Ovary (tissue), 9 donors: Measurements from ENCODE around the gene PDE1A. TPM values are rescaled to one million over a fixed set of nuclear protein-coding genes. Genes with fewer than 3 reads are reported as not detected.

ENCODE experiments used
- DNase-seq, 5 donors: peaks; one replicate each; pipeline ENCODE4 v3.0.0-alpha.2; 2019 to 2020
- H3K27ac ChIP-seq, 2 donors: fragments of 200-600 bp; one replicate each; pipeline versions ENCODE4 v1.5.1 to v1.8.0; 2019 to 2022
- H3K27me3 ChIP-seq: fragments of 200-600 bp; one replicate; pipeline ENCODE4 v1.8.0; 2022
- H3K36me3 ChIP-seq: fragments of 200-600 bp; sonication (generic); one replicate; pipeline ENCODE4 v1.5.1; 2019
- H3K4me1 ChIP-seq: one replicate; pipeline ENCODE4 v1.8.1; 2013; ENCODE audit warnings: mild to moderate bottlenecking, moderate library complexity; ENCODE audit not compliant: insufficient read depth
- H3K4me3 ChIP-seq: fragments of 200-600 bp; sonication (generic); one replicate; pipeline ENCODE4 v1.5.1; 2017
- H3K9me3 ChIP-seq, 2 donors: fragments of 200-600 bp in 1 of 2; sonication (generic) in 1 of 2; one replicate each; pipeline versions ENCODE4 v1.5.1 to v1.8.1; 2013 to 2019; ENCODE audit warnings: mild to moderate bottlenecking in 1 of 2, moderate library complexity in 1 of 2
- EP300 ChIP-seq: sonication (generic); formaldehyde crosslinking; IDR thresholded peaks from one replicate; pipeline ENCODE4 v1.6.1; 2017; ENCODE audit warnings: antibody characterized with exemption
- POLR2A ChIP-seq: fragments of 450-650 bp; IDR thresholded peaks from one replicate; pipeline ENCODE4 v1.6.1; 2017; ENCODE audit warnings: antibody characterized with exemption, mild to moderate bottlenecking, moderate library complexity
- WGBS, 3 donors: extraction: QIAGEN DNeasy Blood & Tissue Kit in 1 of 3; methylation state at CpG; one replicate each; pipeline versions ENCODE4 v1.1.5 to v1.1.7; 2013 to 2017; 5-methylcytosine and 5-hydroxymethylcytosine counted together
- intact Hi-C, 4 donors: fragments of 100-400 bp; cut with DNase I; formaldehyde crosslinking; loops; one replicate each; pipeline versions ENCODE4 v1.11.0 to v1.15.1; 2022 to 2023
- polyA plus RNA-seq, 2 donors: library from polyadenylated mRNA; stranded (reverse); fragments of 200-250 nt in 1 of 2; fragments of 350-450 nt in 1 of 2; fragmentation: Illumina TruSeq in 1 of 2; extraction: RNeasy Lipid Tissue Mini Kit (QIAGEN cat#74804) in 1 of 2; gene quantifications; one replicate each; pipeline ENCODE4 v1.2.3, GENCODE V29; 2013 to 2014
- total RNA-seq, 7 donors: library from RNA; depleted of rRNA in 2 of 7; stranded (reverse); fragments of >200 nt in 2 of 7; fragmentation: NEBNext Ultra II Directional in 3 of 7; extraction: Animal tissue kit (Norgen Biotek cat#: 25700) in 3 of 7; gene quantifications; one replicate each; pipeline versions ENCODE4 v1.1.0 to v1.2.4, GENCODE V29; 2016 to 2023
- TF ChIP-seq, protein P1 (sequence below), 3 donors: fragments of 450-650 bp in 2 of 3; fragments of 200-600 bp in 1 of 3; IDR thresholded peaks; one replicate each; pipeline versions ENCODE4 v1.5.1 to v1.8.0; 2016 to 2022; ENCODE audit warnings: antibody characterized with exemption in 3 of 3, mild to moderate bottlenecking in 1 of 3
- donor health status: DM: no; HTN: no; CAD: no; lungs with moderate emphysema.
- donor health status: DM: no; HTN: no; CAD: no.
- donor health status: Bipolar disorder and iron deficiency.
- donor health status: DM: yes; HTN: yes; CAD: no.
- donor health status: DM: no; HTN: no; CAD: no.
- donor health status: DM: yes; HTN: yes; CAD: no.

Gene PDE1A
- total and polyA plus RNA-seq, 9 donors, result 2.9 to 17.8 (median 8.4) TPM

DNA sequence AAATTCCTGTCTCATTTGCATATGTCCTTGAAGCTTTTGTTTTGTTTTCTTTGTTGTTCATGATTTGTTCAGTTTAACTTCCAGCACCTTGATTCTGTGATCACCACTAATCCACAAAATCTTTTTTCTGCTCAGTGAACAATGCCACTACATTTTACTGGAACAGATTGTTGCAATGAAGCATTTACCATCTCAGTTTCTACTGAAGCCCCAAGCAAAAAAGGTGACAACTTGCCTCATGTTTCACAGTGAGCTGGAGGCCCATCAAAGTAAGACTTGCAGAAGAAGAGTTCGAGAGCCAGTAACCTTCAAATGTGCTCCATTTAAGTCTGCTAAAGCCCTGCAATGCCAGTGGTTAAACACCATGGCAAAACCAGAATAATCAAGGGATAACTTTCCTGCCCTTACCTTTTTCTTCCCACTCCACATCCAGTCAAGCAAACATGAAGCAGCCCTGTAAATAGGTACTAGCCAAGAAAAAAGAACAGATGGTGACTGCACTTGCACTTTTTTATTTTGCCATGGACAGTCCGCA lies 25.7 kb upstream of the PDE1A start:
- intact Hi-C loops, result no loop called here
- no peak overlapping the region for H3K27ac ChIP-seq
- 90 to 96% (median 96%) methylated on average over 2 of the region's 2 CpGs for WGBS, 3 donors

DNA sequence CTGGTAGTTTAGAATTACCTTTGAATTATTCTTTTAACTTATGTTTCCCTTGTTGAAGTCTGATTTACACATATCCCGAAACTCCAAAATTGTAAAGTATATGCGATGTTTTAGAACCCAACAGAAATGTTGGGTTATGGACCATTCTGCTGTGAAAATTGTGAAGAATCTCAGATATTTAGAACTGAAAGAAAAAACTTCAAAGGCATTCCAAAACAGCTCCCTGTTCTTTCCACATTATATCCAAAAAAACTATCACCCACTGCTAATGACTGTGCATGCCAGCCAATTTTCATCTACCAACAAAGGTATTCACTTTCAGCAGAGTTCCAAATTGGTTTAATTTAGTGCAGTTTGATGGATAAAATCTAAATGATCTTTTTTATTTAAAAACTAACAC lies 21.5 kb upstream of the PDE1A start:
- Histone ChIP-seq H3K27me3 (no peaks in the 10 kb centered on the region), H3K9me3 (no peaks in the 10 kb centered on the region), H3K4me1 (no peaks in the 10 kb centered on the region), H3K4me3 (no peak overlapping the region), H3K27ac (no peak overlapping the region), H3K36me3 (no peaks in the 10 kb centered on the region)
- no peak for DNase-seq
- TF ChIP-seq EP300 (no peak), POLR2A (no peak)
- TF ChIP-seq, protein P1, sequence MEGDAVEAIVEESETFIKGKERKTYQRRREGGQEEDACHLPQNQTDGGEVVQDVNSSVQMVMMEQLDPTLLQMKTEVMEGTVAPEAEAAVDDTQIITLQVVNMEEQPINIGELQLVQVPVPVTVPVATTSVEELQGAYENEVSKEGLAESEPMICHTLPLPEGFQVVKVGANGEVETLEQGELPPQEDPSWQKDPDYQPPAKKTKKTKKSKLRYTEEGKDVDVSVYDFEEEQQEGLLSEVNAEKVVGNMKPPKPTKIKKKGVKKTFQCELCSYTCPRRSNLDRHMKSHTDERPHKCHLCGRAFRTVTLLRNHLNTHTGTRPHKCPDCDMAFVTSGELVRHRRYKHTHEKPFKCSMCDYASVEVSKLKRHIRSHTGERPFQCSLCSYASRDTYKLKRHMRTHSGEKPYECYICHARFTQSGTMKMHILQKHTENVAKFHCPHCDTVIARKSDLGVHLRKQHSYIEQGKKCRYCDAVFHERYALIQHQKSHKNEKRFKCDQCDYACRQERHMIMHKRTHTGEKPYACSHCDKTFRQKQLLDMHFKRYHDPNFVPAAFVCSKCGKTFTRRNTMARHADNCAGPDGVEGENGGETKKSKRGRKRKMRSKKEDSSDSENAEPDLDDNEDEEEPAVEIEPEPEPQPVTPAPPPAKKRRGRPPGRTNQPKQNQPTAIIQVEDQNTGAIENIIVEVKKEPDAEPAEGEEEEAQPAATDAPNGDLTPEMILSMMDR (IDR thresholded peaks at IDR 0.05), result no peak
- 85 to 94% (median 90%) methylated on average over 2 of the region's 2 CpGs for WGBS, 3 donors
- intact Hi-C loops, result no loop called here

More for the DNA sequence above, 25.7 kb upstream of the PDE1A start:
- Histone ChIP-seq H3K36me3 (no peaks in the 10 kb centered on the region), H3K27me3 (no peaks in the 10 kb centered on the region), H3K4me1 (no peaks in the 10 kb centered on the region), H3K9me3 (no peaks in the 10 kb centered on the region), H3K4me3 (no peak overlapping the region)
- no peak for TF ChIP-seq EP300
- TF ChIP-seq, protein P1 (IDR thresholded peaks at IDR 0.05), result no peak
- TF ChIP-seq POLR2A, result no peak
- DNase-seq, result no peak

DNA sequence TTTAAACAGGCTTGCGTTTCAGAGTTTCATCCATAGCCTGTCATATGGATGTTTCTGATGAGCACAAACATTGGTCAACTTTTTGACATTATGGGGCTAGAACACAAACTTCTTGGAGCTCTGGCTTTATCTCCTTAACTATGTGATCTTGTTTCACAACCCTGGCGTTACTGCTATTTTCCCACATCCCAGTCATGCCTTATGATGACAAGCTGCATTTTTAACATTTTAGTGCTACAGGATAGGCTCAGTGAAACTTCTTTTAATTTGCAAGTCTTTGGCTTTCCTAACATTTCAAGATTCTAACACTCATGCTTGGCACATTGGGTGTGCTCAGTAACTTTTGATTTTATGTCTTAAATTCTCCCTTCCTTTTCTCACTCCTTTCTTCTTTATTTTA lies 21.0 kb upstream of the PDE1A start:
- 66 to 84% (median 67%) methylated on average over 2 of the region's 2 CpGs for WGBS, 3 donors
- no peak overlapping the region for H3K4me3 ChIP-seq
- H3K4me1 ChIP-seq, result no peaks in the 10 kb centered on the region
- no peak overlapping the region for H3K27ac ChIP-seq
- intact Hi-C loops, result no loop called here
- DNase-seq, result no peak
- H3K9me3 ChIP-seq, result no peaks in the 10 kb centered on the region
- TF ChIP-seq, protein P1 (IDR thresholded peaks at IDR 0.05), result no peak
- no peak for TF ChIP-seq EP300
- no peak for TF ChIP-seq POLR2A
- no peaks in the 10 kb centered on the region for H3K36me3 ChIP-seq
- no peaks in the 10 kb centered on the region for H3K27me3 ChIP-seq

DNA sequence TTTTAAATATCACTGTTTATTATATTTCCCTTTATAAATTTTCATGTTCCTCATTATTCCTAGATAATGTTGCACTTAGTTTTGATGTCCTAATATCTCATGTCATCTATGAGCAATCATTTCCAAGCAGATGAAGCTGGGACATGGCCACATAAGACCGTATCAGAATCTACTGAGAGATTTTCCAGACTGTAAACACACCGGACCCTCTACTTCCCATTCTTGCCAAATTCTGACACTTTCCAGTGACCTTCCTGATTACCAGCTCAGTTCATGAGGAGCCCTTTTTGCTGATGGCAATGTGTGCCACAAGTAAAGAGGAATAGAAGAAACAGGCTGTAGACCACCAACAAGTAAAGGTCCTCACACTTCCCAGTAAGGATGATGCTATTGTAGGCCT lies 20.3 kb upstream of the PDE1A start:
- intact Hi-C loops, result no loop called here
- Histone ChIP-seq H3K27me3 (no peaks in the 10 kb centered on the region), H3K27ac (no peak overlapping the region), H3K4me3 (no peak overlapping the region), H3K36me3 (no peaks in the 10 kb centered on the region), H3K4me1 (no peaks in the 10 kb centered on the region), H3K9me3 (no peaks in the 10 kb centered on the region)
- TF ChIP-seq EP300 (no peak), POLR2A (no peak)
- TF ChIP-seq, protein P1 (IDR thresholded peaks at IDR 0.05), result no peak
- no peak for DNase-seq
- 72 to 80% (median 79%) methylated on average over 2 of the region's 2 CpGs for WGBS, 3 donors
